GM12801 (cell line): ENCODE data around the gene GALNT10.

Source experiments
- CTCF ChIP-seq: IDR thresholded peaks from one replicate; pipeline ENCODE4 v1.5.1; 2011; ENCODE audit warnings: control low read depth; ENCODE audit not compliant: insufficient read length; ENCODE audit errors: extremely low read depth

GALNT10 gene

DNA sequence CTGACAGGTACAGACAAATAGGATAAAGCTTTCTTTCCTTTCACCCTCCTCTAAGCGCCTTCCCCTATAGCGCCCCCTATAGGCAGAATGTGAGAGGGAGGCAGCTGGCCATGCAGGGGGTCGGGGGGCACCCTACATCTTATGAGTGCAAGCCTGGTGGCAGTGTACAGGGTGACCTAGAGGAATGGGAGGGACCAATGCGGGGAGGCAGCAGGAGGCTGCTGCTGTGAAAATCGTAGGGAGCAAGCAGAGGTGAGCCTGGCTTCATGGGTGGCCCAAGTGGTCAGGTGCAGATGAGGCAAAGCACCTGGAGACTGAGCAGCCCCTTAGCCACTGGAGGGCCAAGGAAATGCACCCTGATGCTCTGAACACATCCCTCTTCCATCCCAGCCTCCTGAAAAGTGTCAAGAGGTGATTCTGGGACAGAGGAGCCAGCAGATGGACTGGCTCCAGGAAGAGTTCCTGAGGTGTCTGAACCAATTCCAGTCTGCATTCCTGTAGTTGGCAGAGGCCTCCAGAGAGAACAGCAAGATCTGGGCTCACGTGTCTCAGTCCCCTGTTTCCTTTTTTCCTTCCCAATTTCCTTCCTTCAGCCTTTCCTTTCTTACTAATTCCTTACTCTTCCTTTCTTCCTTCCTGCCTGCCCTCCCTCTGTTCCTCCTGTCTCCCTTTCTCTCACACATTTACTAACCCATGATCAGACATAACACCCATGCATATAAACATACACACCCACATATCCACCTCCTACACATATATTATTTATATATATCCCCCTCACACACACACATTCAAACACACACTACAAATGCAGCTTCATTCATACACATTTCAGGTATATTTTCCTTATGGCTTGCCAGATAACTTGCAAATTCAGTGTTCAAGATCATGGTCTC, 32.8 kb upstream of the GALNT10 start:
- TF ChIP-seq CTCF, result no peak

- no peak for TF ChIP-seq CTCF
These were observed 32.2 kb upstream of the GALNT10 start for GRCh38 chr5:154158379-154158737.

DNA sequence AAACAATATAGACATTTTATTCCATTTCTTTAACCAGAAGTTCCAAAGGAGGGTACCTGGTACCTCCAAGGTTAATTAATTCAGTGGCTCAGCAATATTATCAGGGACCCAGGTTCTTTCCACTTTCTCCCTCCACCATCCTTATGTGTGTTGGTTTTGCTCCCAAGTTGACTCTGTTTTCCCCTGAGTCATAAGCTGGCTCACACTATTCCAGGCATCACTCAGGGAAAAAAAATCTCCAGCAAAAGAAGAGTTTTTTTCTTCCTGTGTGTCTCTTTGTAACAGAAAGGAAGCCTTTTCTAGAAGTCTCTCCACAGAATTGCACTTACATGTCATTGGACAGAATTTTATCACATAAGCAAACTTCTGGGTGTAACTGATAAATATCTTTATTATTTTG, 31.2 kb upstream of the GALNT10 start:
- TF ChIP-seq CTCF, result no peak

DNA sequence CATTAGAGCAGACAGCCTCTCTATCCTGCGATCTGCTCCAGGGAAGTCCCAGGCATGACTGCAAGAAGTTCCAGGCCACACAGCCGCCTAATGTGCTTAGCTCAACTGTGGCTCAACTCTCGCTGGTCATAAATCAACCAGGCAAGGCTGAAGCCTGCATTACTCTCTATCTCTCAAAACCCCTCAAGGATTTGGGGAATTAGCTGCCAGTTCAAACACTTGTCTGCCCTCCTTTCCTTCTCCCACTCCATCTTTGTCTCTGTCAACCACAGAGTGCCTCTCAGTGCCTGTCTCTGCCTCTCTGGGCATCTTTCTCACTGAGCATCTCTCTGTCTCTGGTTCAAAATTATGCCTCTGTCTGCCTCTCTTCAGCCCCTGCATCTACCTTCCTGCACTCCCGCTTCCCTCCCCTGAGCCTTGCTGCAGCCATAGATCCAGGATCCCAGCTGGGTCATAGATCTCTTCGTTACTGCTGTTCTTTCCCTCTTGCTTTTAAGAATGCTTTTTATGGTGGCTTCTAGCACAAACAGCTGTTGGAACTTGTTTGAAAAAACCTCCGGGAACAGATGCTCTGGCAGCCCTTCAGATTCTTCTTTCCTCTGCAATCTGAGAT, 27.9 kb upstream of the GALNT10 start:
- no peak for TF ChIP-seq CTCF

DNA sequence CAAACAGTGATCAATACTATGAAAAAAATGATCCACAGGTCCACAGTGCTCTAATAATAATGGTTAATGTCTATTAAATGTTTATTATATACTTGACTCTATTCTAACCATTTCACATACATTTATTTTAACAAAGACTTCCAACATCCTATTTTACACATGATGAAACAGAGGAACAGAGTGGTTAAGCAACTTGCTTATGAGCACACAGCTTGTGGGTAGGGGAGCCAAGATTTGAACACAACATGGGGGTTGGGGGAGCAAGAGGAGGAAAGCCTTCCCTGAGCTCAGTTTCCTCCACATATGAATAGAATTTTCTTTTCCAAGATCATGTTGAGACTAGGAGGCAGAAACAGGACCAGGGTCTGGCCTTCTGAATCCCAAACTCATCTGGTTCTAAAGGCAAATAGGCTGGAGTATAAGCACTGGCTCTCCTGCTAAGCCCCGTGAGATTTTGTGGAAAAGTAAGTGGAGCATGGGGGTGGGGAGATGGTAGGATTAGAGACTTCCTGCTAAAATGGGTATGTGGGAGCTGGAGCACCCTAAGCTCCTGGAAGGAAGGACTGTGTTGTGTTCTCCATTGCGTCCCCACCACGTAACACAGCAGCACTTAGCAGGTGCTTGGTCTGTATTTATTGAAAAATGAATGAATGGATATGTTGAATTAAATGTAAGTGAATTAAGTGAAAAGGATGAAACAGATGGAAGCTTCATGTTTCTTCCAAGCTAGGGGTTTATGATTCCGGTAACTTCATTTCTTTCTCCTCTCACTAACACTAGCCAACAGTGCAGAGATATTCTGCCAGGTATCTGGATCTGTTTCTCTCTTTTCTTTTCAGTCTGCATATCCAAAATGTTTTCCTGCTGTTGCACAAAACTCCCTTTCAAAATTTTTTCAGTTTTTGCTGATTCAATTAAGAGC, 26.9 kb upstream of the GALNT10 start:
- TF ChIP-seq CTCF, result no peak

- no peak for TF ChIP-seq CTCF
These were observed 26.3 kb upstream of the GALNT10 start for GRCh38 chr5:154164249-154164581.

DNA sequence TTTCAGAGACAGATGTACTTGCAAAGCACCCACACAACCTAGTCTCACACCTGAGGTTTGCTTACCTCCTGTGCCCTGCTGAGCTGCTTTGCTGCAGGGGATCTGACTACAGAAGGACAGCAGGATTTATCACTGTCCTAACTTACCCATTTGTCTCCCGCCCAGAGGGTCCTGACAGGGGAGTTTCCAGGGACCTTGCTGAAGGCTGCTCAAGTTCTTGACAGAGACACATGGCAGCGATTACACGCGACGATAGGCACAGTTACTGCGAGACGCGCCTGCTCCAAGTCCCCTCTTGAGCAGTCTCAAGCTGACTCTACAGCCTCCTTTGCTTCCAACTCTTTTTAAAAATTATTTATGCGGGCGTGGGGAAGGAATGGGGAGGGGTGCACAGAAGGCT, 24.6 kb upstream of the GALNT10 start:
- TF ChIP-seq CTCF, result no peak
